OCI-LY3 (cell line): Measurements from ENCODE around the gene RRAD.

ENCODE experiments used
- H2AFZ ChIP-seq: fragments of 200-600, 300-600 bp; shearing (Covaris generic); 2 replicates; pipeline ENCODE4 v1.6.0; 2014; ENCODE audit warnings: antibody characterized with exemption, low read depth, low read length
- H3K27ac ChIP-seq: fragments of 200-600, 300-600 bp; sonication (generic); 2 replicates; pipeline ENCODE4 v1.5.1; 2014; ENCODE audit warnings: mild to moderate bottlenecking, low read length, moderate library complexity, mixed read lengths
- H3K27me3 ChIP-seq: fragments of 200-600, 300-600 bp; sonication (generic); 2 replicates; pipeline ENCODE4 v1.6.1; 2014; ENCODE audit warnings: low read depth, low read length, mixed read lengths
- H3K36me3 ChIP-seq: fragments of 200-600, 300-600 bp; sonication (generic); replicated peaks from 2 replicates; pipeline ENCODE3; 2014; ENCODE audit warnings: low read depth, low read length, mixed read lengths
- H3K4me1 ChIP-seq: fragments of 300-600, 200-600 bp; sonication (generic); 2 replicates; pipeline ENCODE4 v1.6.1; 2014; ENCODE audit warnings: low read length, mixed read lengths
- H3K4me2 ChIP-seq: fragments of 200-600, 300-600 bp; sonication (generic); 2 replicates; pipeline ENCODE4 v1.6.1; 2014; ENCODE audit warnings: low read length, mixed read lengths
- H3K4me3 ChIP-seq: fragments of 300-600, 200-600 bp; sonication (generic); 2 replicates; pipeline ENCODE4 v1.5.1; 2014; ENCODE audit warnings: antibody characterized with exemption, mild to moderate bottlenecking, low read length, moderate library complexity
- H3K79me2 ChIP-seq: fragments of 300-600, 200-600 bp; shearing (Covaris generic); 2 replicates; pipeline ENCODE4 v1.6.1; 2014; ENCODE audit warnings: mild to moderate bottlenecking, low read length, mixed read lengths
- H3K9ac ChIP-seq: fragments of 300-600, 200-600 bp; shearing (Covaris generic); 2 replicates; pipeline ENCODE4 v1.6.0; 2014; ENCODE audit warnings: mild to moderate bottlenecking, low read length, moderate library complexity
- H3K9me3 ChIP-seq: fragments of 200-600, 300-600 bp; shearing (Covaris generic); 2 replicates; pipeline ENCODE4 v1.6.1; 2014; ENCODE audit warnings: low read length, mixed read lengths; ENCODE audit not compliant: insufficient read depth
- H4K20me1 ChIP-seq: fragments of 200-600, 300-600 bp; sonication (generic); 2 replicates; pipeline ENCODE4 v1.6.1; 2016; ENCODE audit warnings: low read length, mixed read lengths; ENCODE audit not compliant: insufficient read depth
- EZH2phosphoT487 ChIP-seq: fragments of 200-600 bp; shearing (Covaris generic); IDR thresholded peaks from 2 replicates; pipeline ENCODE4 v1.6.1; 2018; ENCODE audit warnings: antibody characterized with exemption, mixed run types, low read depth
- TF ChIP-seq, protein P1 (sequence below): fragments of 200-600, 300-600 bp; sonication (generic); IDR thresholded peaks from 2 replicates; pipeline ENCODE4 v1.5.1; 2014; ENCODE audit warnings: antibody characterized with exemption, low read length, low read depth

Gene RRAD

DNA sequence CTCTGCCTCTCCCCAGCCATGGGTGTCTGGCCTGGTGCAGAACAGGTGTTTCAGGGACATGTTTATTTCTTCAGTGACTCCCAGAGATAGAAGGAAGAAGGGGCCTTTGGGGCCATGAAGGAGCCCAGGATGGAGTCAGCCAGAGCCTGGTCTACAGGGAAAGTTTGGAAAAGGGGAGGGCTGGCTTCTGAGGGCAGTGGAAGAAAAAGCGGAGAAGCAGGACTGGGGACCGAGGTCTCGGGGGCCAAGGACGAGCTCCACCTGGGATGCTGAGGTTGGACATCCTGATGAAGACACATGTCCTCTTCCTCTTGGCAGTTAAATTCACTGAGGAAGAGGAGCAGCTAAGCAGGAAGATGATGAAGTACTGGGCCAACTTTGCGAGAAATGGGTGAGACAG lies 17.6 kb upstream of the RRAD start:
- Histone ChIP-seq H4K20me1 (no peaks in the 10 kb centered on the region), H2AFZ (no peak overlapping the region), H3K4me1 (peaks cover 4% of the 10 kb centered on the region; the same call in 1 of the 2 replicates), H3K79me2 (no peaks in the 10 kb centered on the region), H3K4me2 (no peak overlapping the region), H3K36me3 (peaks cover 16% of the 10 kb centered on the region), H3K9me3 (no peaks in the 10 kb centered on the region), H3K27ac (no peak overlapping the region), H3K4me3 (no peak overlapping the region), H3K27me3 (no peaks in the 10 kb centered on the region), H3K9ac (no peak overlapping the region)
- TF ChIP-seq EZH2phosphoT487, result no peak
- TF ChIP-seq, protein P1, sequence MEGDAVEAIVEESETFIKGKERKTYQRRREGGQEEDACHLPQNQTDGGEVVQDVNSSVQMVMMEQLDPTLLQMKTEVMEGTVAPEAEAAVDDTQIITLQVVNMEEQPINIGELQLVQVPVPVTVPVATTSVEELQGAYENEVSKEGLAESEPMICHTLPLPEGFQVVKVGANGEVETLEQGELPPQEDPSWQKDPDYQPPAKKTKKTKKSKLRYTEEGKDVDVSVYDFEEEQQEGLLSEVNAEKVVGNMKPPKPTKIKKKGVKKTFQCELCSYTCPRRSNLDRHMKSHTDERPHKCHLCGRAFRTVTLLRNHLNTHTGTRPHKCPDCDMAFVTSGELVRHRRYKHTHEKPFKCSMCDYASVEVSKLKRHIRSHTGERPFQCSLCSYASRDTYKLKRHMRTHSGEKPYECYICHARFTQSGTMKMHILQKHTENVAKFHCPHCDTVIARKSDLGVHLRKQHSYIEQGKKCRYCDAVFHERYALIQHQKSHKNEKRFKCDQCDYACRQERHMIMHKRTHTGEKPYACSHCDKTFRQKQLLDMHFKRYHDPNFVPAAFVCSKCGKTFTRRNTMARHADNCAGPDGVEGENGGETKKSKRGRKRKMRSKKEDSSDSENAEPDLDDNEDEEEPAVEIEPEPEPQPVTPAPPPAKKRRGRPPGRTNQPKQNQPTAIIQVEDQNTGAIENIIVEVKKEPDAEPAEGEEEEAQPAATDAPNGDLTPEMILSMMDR, result no peak

DNA sequence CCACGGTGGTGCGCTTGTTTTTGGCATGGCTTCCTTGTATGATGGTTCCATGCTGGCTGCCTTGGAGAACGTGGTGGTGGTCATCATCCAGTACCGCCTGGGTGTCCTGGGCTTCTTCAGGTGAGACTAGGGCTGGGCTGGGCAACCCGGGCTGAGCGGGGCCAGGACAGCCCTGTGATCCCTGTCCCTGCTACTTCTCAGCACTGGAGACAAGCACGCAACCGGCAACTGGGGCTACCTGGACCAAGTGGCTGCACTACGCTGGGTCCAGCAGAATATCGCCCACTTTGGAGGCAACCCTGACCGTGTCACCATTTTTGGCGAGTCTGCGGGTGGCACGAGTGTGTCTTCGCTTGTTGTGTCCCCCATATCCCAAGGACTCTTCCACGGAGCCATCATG lies 14.9 kb upstream of the RRAD start:
- H3K4me1 ChIP-seq, result peaks cover 4% of the 10 kb centered on the region
- H3K9ac ChIP-seq, result no peak overlapping the region
- H3K36me3 ChIP-seq, result peaks cover 16% of the 10 kb centered on the region
- H3K27me3 ChIP-seq, result no peaks in the 10 kb centered on the region
- TF ChIP-seq EZH2phosphoT487, result no peak
- TF ChIP-seq, protein P1, result no peak
- H3K27ac ChIP-seq, result no peak overlapping the region
- no peak overlapping the region for H3K4me2 ChIP-seq
- H2AFZ ChIP-seq, result no peak overlapping the region
- H3K79me2 ChIP-seq, result peaks cover 17% of the 10 kb centered on the region
- H3K4me3 ChIP-seq, result no peak overlapping the region
- no peaks in the 10 kb centered on the region for H3K9me3 ChIP-seq
- 0 out of 2 replicates have a peak, but pooled peaks cover 3% of the 10 kb centered on the region for H4K20me1 ChIP-seq

DNA sequence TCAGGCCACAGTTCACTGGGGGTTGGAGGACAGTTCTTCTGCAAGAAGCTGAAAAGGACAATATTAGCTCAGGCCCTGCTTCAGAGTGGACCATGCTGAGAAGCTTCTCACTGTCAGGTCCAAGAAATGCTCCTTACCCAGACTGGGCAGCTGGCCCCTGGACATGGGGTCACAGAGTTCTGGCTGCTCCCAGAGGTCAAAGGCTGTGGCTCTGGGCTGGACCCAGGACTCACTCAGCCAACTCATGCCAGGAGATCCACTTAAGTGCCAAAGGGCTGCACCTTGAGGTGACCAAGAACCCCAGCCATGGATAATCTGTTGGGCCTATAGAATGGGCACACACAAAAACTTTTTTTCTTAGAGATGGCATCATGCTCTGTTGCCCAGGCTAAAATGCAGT lies 14.0 kb upstream of the RRAD start:
- no peak for TF ChIP-seq EZH2phosphoT487
- TF ChIP-seq, protein P1, result no peak
- H3K4me3 ChIP-seq, result no peak overlapping the region
- peaks cover 26% of the 10 kb centered on the region for H3K79me2 ChIP-seq
- H3K27ac ChIP-seq, result no peak overlapping the region
- no peaks in the 10 kb centered on the region for H3K9me3 ChIP-seq
- H2AFZ ChIP-seq, result no peak overlapping the region
- H3K4me1 ChIP-seq, result peaks cover 6% of the 10 kb centered on the region
- H3K4me2 ChIP-seq, result no peak overlapping the region
- H3K27me3 ChIP-seq, result no peaks in the 10 kb centered on the region
- no peak overlapping the region for H3K9ac ChIP-seq
- H4K20me1 ChIP-seq, result 0 out of 2 replicates have a peak, but pooled peaks cover 3% of the 10 kb centered on the region
- H3K36me3 ChIP-seq, result peaks cover 16% of the 10 kb centered on the region

DNA sequence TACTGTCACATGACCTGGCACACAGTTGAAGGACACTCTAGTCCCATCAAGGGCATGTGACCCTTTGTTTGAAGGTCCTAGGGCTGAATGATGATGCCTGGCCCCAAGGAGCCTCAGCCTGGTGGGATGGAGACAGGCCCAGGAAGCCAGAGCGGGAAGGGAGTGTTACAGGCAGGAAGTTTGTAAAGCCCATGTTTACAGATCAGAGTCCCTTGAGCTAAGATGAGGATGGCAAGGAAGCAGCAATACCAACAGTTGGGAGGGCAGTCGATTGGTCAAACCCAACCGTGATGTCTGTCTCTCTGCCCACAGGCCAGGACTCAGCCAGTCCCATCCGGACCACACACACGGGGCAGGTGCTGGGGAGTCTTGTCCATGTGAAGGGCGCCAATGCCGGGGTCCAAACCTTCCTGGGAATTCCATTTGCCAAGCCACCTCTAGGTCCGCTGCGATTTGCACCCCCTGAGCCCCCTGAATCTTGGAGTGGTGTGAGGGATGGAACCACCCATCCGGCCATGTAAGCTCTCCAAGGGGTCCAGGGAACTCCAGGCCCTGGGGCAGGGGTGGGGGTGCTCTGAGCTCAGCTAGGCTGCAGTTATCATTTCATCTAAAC lies 12.5 kb upstream of the RRAD start:
- no peaks in the 10 kb centered on the region for H3K27me3 ChIP-seq
- TF ChIP-seq, protein P1, result no peak
- no peak for TF ChIP-seq EZH2phosphoT487
- H4K20me1 ChIP-seq, result 0 out of 2 replicates have a peak, but pooled peaks cover 3% of the 10 kb centered on the region
- no peaks in the 10 kb centered on the region for H3K9me3 ChIP-seq
- peaks cover 41% of the 10 kb centered on the region for H3K79me2 ChIP-seq
- H3K27ac ChIP-seq, result no peak overlapping the region
- H2AFZ ChIP-seq, result no peak overlapping the region
- H3K4me1 ChIP-seq, result peaks cover 13% of the 10 kb centered on the region
- no peak overlapping the region for H3K4me3 ChIP-seq
- no peak overlapping the region for H3K4me2 ChIP-seq
- H3K9ac ChIP-seq, result no peak overlapping the region
- peaks cover 11% of the 10 kb centered on the region for H3K36me3 ChIP-seq
